Adrenal gland (tissue), 12 donors: Measurements from ENCODE around the gene TMED6. TPM values are rescaled to one million over a fixed set of nuclear protein-coding genes. Genes with fewer than 3 reads are reported as not detected.

Experiments
- DNase-seq, 7 donors: peaks; one replicate each; pipeline ENCODE4 v3.0.0-alpha.2; 2019 to 2020
- H3K27ac ChIP-seq, 5 donors: fragments of 200-600 bp; sonication (generic) in 4 of 5; 1 replicate in 3 of 5; 2 replicates in 2 of 5; pipeline versions ENCODE4 v1.5.1 to v1.8.0; 2016 to 2020; ENCODE audit warnings: mild to moderate bottlenecking in 1 of 5
- H3K27me3 ChIP-seq: fragments of 200-600 bp; 2 replicates; pipeline ENCODE4 v1.8.0; 2021
- H3K36me3 ChIP-seq, 2 donors: fragments of 200-600 bp; replicated peaks in 1 of 2; 1 replicate in 1 of 2; 2 replicates in 1 of 2; pipeline versions ENCODE4 v1.5.1 to v1.8.0; 2018 to 2022
- H3K4me1 ChIP-seq, 2 donors: fragments of 200-600 bp; replicated peaks in 1 of 2; 1 replicate in 1 of 2; 2 replicates in 1 of 2; pipeline versions ENCODE4 v1.5.1 to v1.8.0; 2018 to 2021
- H3K4me3 ChIP-seq, 4 donors: fragments of 200-600 bp; sonication (generic) in 3 of 4; one replicate each; pipeline ENCODE4 v1.5.1; 2016 to 2018
- H3K9me3 ChIP-seq, 3 donors: fragments of 200-600 bp; sonication (generic) in 1 of 3; replicated peaks in 1 of 3; 1 replicate in 2 of 3; 2 replicates in 1 of 3; pipeline versions ENCODE4 v1.5.1 to v1.8.0; 2016 to 2021
- CTCF ChIP-seq, 6 experiments: fragments of 450-650 bp in 4 of 6; fragments of 200-600 bp in 2 of 6; sonication (generic) in 1 of 6; IDR thresholded peaks; 1 replicate in 5 of 6; 2 replicates in 1 of 6; pipeline versions ENCODE4 v1.5.1 to v1.8.0; 2016 to 2021; ENCODE audit warnings: antibody characterized with exemption in 6 of 6, mild to moderate bottlenecking in 2 of 6, moderate library complexity in 1 of 6
- POLR2A ChIP-seq, 2 donors: fragments of 450-650 bp; IDR thresholded peaks; one replicate each; pipeline ENCODE4 v1.6.1; 2017; ENCODE audit warnings: antibody characterized with exemption in 2 of 2, mild to moderate bottlenecking in 2 of 2, moderate library complexity in 1 of 2
- WGBS, 4 donors: extraction: QIAGEN DNeasy Blood & Tissue Kit in 2 of 4; methylation state at CpG; one replicate each; pipeline versions ENCODE4 v1.1.5 to v1.1.7; 2013 to 2017; 5-methylcytosine and 5-hydroxymethylcytosine counted together
- intact Hi-C, 2 donors: fragments of 100-400 bp; cut with DNase I; formaldehyde crosslinking; loops; one replicate each; pipeline versions ENCODE4 v1.14.1 to v1.15.0; 2022 to 2023
- polyA plus RNA-seq, 3 donors: library from polyadenylated mRNA; stranded (reverse); fragments of 200-250 nt in 2 of 3; fragments of 350-450 nt in 1 of 3; fragmentation: Illumina TruSeq in 1 of 3; extraction: RNeasy Lipid Tissue Mini Kit (QIAGEN cat#74804) in 1 of 3; gene quantifications; one replicate each; pipeline ENCODE4 v1.2.3, GENCODE V29; 2013 to 2014
- total RNA-seq, 9 donors: library from RNA; depleted of rRNA in 4 of 9; stranded (reverse); fragments of >200 nt in 4 of 9; fragments of 120-200 nt in 1 of 9; fragmentation: NEBNext Ultra II Directional in 1 of 9; extraction: Animal tissue kit (Norgen Biotek cat#: 25700) in 1 of 9; gene quantifications; one replicate each; pipeline versions ENCODE4 v1.1.0 to v1.2.4, GENCODE V29; 2013 to 2023
- donor health status: healthy with polysubstance abuse.
- donor health status: Bipolar disorder and iron deficiency.
- donor health status: DM: yes; HTN: yes; CAD: no.
- donor health status: DM: no; HTN: no; CAD: no.
- donor health status: DM: no; HTN: no; CAD: no.
- donor health status: DM: yes; HTN: yes; CAD: no.

Gene TMED6
- total and polyA plus RNA-seq, 12 donors, result 0.22 to 2.5 (median 0.42) TPM; not detected in 5

DNA sequence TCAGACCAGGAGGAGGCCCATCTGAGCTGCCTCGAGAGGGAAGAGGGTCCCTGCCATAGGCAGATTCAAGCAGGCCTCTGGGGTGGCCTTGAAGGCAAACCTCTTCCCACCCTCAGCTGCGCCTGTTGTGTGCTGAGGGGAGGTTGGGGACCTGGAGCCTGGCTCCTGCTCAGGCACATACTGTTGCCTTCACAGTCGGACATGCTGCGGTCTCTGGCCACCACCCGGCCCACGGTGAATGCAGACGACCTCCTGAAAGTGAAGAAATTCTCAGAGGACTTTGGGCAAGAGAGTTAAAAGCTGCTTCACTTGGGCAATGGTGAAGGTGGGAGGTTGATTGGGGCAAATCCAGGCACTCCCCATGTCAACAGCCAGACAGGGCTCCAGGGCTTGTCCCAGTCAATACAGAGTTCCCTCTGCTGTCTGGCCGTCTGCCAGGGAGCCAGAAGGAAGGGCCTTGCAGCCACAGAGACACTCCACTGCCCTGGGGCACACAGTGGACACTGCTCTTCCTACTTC lies 27.5 kb downstream of the TMED6 start:
- Histone ChIP-seq H3K27ac (peak overlapping the region in 1 of 5 donors; percentile 29), H3K4me3 (no peak overlapping the region), H3K9me3 (no peaks in the 10 kb centered on the region), H3K4me1 (peaks cover 9 to 42% of the 10 kb centered on the region in 2 donors), H3K27me3 (no peaks in the 10 kb centered on the region), H3K36me3 (peaks cover 0 to 89% of the 10 kb centered on the region in 2 donors)
- DNase-seq, result peak in 6 of 7 donors; percentile 63 to 79 (median 74)
- WGBS, 4 donors, result 66 to 77% (median 73%) methylated on average over 8 of the region's 8 CpGs
- intact Hi-C loops, result no loop called here
- TF ChIP-seq POLR2A (IDR thresholded peaks at IDR 0.05) (no peak), CTCF (IDR thresholded peaks at IDR 0.05) (no peak)

DNA sequence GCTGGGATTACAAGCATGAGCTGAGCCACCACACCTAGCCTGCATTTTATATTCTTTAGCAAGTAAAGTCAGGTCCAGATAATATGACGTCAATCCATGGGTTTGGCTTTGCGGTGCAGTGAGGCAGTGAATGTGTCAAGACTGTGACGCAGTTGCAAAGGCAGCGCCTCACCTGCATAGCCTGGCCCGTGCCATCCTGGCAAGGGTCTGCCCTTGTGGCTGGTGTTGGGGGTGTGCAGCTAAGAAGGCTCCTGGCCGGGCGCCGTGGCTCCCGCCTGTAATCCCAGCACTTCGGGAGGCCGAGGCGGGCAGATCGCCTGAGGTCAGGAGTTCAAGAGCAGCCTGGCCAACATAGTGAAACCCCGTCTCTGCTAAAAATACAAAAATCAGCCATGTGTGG lies 28.2 kb downstream of the TMED6 start:
- TF ChIP-seq CTCF (IDR thresholded peaks at IDR 0.05) (no peak), POLR2A (IDR thresholded peaks at IDR 0.05) (no peak)
- Histone ChIP-seq H3K27me3 (no peaks in the 10 kb centered on the region), H3K9me3 (no peaks in the 10 kb centered on the region), H3K4me3 (no peak overlapping the region), H3K4me1 (peaks cover 4 to 36% of the 10 kb centered on the region in 2 donors), H3K36me3 (peaks cover 0 to 91% of the 10 kb centered on the region in 2 donors), H3K27ac (no peak overlapping the region)
- peak in 1 of 7 donors; percentile 52 for DNase-seq
- 88 to 100% (median 90%) methylated on average over 1 to 14 of the region's 14 CpGs for WGBS, 4 donors
- intact Hi-C loops, result no loop called here

DNA sequence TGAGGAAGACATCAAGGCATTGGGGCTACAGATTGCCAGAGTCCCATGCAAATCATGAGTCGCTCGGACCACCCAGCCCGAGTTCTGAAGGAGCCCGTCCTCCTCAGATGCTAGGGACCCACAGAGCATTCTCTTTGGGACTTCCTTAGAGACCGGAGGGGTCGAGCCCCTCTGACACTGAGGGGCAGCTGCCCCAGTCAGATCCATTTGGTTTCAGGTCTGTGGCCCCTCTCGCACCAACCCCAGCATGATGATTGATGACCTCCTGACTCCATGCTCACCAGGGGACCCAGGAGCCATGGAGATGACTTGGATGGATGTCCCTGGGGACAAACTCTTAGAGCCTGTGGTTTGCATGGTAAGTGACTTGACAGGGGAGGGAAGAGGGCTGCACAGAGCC lies 29.2 kb downstream of the TMED6 start:
- H3K27me3 ChIP-seq, result no peaks in the 10 kb centered on the region
- H3K4me1 ChIP-seq, result peaks cover 0 to 25% of the 10 kb centered on the region in 2 donors
- H3K27ac ChIP-seq, result no peak overlapping the region
- 84 to 96% (median 86%) methylated on average over 6 to 7 of the region's 7 CpGs for WGBS, 4 donors
- H3K9me3 ChIP-seq, result no peaks in the 10 kb centered on the region
- TF ChIP-seq CTCF (IDR thresholded peaks at IDR 0.05), result no peak
- TF ChIP-seq POLR2A (IDR thresholded peaks at IDR 0.05), result no peak
- no peak for DNase-seq
- H3K36me3 ChIP-seq, result peaks cover 0 to 94% of the 10 kb centered on the region in 2 donors
- intact Hi-C loops, result no loop called here
- no peak overlapping the region for H3K4me3 ChIP-seq

GRCh38 chr16:69321080-69321479 lies 30.5 kb downstream of the TMED6 start:
- no peak overlapping the region for H3K4me3 ChIP-seq
- TF ChIP-seq POLR2A (IDR thresholded peaks at IDR 0.05) (no peak), CTCF (IDR thresholded peaks at IDR 0.05) (no peak)
- peaks cover 0 to 16% of the 10 kb centered on the region in 2 donors for H3K4me1 ChIP-seq
- intact Hi-C loops, result no loop called here
- no peaks in the 10 kb centered on the region for H3K27me3 ChIP-seq
- H3K36me3 ChIP-seq, result peaks cover 0 to 98% of the 10 kb centered on the region in 2 donors
- H3K27ac ChIP-seq, result no peak overlapping the region
- H3K9me3 ChIP-seq, result no peaks in the 10 kb centered on the region
- DNase-seq, result no peak
- 93 to 95% (median 94%) methylated on average over 12 to 22 of the region's 22 CpGs for WGBS, 4 donors
